ENCODE results near the gene DNAH14. TPM values are rescaled to one million over a fixed set of nuclear protein-coding genes. Genes with fewer than 3 reads are reported as not detected.

DNAH14 gene
- total RNA-seq, 1 experiment from 2014 or later = 39.7 TPM

- no peak overlapping the region for H3K4ac ChIP-seq (ENCODE audit: low read depth, low read length)
- no peaks in the 10 kb centered on the region for H3K4me1 ChIP-seq (ENCODE audit: insufficient read depth, low read length)
- H2BK20ac ChIP-seq (ENCODE audit: low read depth, low read length, poor library complexity, severe bottlenecking) = no peak overlapping the region
- H2BK12ac ChIP-seq (ENCODE audit: insufficient read length, low read depth, low read length) = no peak overlapping the region
- DNase-seq = no peak
- no peak overlapping the region for H2BK120ac ChIP-seq (ENCODE audit: low read depth, low read length, poor library complexity, severe bottlenecking)
- no peak overlapping the region for H4K5ac ChIP-seq (ENCODE audit: insufficient read length, low read depth, low read length)
- no peaks in the 10 kb centered on the region for H3K23me2 ChIP-seq (ENCODE audit: insufficient read length, low read depth, low read length, poor library complexity, severe bottlenecking)
- H3K4me2 ChIP-seq (ENCODE audit: insufficient read depth, insufficient read length, low read length) = no peak overlapping the region
- no peak overlapping the region for H2BK15ac ChIP-seq (ENCODE audit: low read depth, low read length)
- no peak overlapping the region for H3K9ac ChIP-seq (ENCODE audit: extremely low read depth, insufficient read length, low read length)
- H3T11ph ChIP-seq (ENCODE audit: low read length) = no peak overlapping the region
- H3K4me3 Mint-ChIP-seq = no peak overlapping the region
- H3K27ac Mint-ChIP-seq = no peak overlapping the region
- no CpG with 5 or more reads among the region's 1 CpG for WGBS (ENCODE audit: extremely low coverage, insufficient read length, low lambda C conversion rate)
- no peak overlapping the region for H3K18ac ChIP-seq (ENCODE audit: insufficient read length, low read depth, low read length)
- no peak for TF ChIP-seq CTCF (conservative IDR thresholded peaks at IDR 0.05)
- no peaks in the 10 kb centered on the region for H3K4me1 Mint-ChIP-seq
- H3K27me3 Mint-ChIP-seq (ENCODE audit: low read depth) = peaks cover 4% of the 10 kb centered on the region; the same call in 1 of the 2 replicates
- H4K20me1 ChIP-seq (ENCODE audit: control insufficient read depth, insufficient read depth, insufficient read length) = no peaks in the 10 kb centered on the region
- H4K8ac ChIP-seq (replicated peaks; ENCODE audit: insufficient read length, low read depth, low read length) = no peak overlapping the region
- H3K56ac ChIP-seq (ENCODE audit: insufficient read length, low read depth, low read length) = no peak overlapping the region
- H3K23ac ChIP-seq (ENCODE audit: insufficient read length, low read depth, low read length) = no peak overlapping the region
- peaks cover 9% of the 10 kb centered on the region for H3K9me3 ChIP-seq (ENCODE audit: control insufficient read depth, low read depth, low read length)
- H3K9me3 Mint-ChIP-seq = peaks cover 32 to 41% of the 10 kb centered on the region in 2 experiments
- H3K79me1 ChIP-seq (ENCODE audit: insufficient read depth, low read depth, low read length, poor library complexity, severe bottlenecking) = no peaks in the 10 kb centered on the region
- H2AK5ac ChIP-seq (ENCODE audit: insufficient read length, low read length) = no peak overlapping the region
- no peak overlapping the region for H2AFZ ChIP-seq (ENCODE audit: low read length)
- H3K27ac ChIP-seq (ENCODE audit: insufficient read length, low read depth, low read length) = no peak overlapping the region
- no peaks in the 10 kb centered on the region for H3K27me3 ChIP-seq (ENCODE audit: insufficient read depth, low read length)
- no peak overlapping the region for H4K91ac ChIP-seq (ENCODE audit: insufficient read length, low read depth, low read length)
- H3K79me2 ChIP-seq (ENCODE audit: insufficient read depth, low read length) = no peaks in the 10 kb centered on the region
- H3K14ac ChIP-seq (ENCODE audit: insufficient read depth, low read length) = no peak overlapping the region
- no peak overlapping the region for H2BK5ac ChIP-seq (ENCODE audit: insufficient read length, low read length)
- peaks cover 19 to 27% (median 26%) of the 10 kb centered on the region in 3 experiments for H3K36me3 Mint-ChIP-seq (ENCODE audit: insufficient read depth in 1 of 3, low read depth in 3 of 3)
These were observed 15.1 kb upstream of the DNAH14 start for GRCh38 chr1:224914292-224914900.
